GM21447 (cell line): ENCODE data around the gene GALNTL6.
"Not testable (repeated sequence)": the region's sequence is repeated elsewhere in the genome, so short reads cannot be mapped to it uniquely, and the experiment has no call there.

ENCODE experiments used
- ATAC-seq: cut with Tn5 transposase; IDR thresholded peaks from one replicate; pipeline ENCODE4 v1.9.1; 2021; ENCODE audit not compliant: unreplicated experiment

The GALNTL6 gene

DNA sequence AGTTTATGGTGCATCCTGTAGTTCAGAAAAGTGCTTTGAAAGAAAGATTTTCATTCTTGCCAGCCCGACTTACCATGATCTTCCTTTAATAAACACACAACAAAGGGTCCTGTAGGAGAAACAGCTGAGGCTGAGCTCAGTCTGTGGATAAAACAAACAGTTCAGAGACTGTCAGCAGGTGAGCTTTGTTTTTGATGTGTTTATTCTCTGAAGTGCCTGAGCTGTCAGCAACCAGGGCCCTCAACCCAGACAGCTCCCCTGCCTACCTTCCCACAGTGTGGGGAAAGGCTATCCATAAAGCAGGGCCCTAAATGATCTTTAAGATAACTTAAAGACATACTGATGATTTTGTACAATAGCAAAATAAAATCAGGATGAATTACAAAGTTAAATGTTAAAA lies 896.2 kb downstream of the GALNTL6 start:
- ATAC-seq: no peak

DNA sequence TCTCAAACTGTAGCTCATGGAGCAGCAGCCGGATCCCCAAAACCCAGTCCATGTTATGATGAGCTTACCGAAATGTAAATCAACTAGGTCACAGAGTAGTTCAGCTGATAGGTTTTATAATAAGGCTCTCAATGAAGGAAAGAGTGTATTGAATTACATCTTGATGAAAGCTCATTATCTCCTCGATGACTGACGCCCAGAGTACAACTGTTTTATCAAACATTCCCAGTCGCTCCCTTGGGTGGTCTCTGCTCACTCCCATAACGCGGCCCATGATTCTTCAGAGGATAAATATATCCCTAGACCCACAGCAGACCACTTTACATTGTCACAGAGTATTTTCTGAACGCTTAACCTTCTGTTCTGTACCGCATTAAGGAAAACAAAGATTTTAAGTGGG lies 903.1 kb downstream of the GALNTL6 start:
- ATAC-seq: no peak

GRCh38 chr4:172721659-172722058 lies 908.5 kb downstream of the GALNTL6 start:
- no peak for ATAC-seq

DNA sequence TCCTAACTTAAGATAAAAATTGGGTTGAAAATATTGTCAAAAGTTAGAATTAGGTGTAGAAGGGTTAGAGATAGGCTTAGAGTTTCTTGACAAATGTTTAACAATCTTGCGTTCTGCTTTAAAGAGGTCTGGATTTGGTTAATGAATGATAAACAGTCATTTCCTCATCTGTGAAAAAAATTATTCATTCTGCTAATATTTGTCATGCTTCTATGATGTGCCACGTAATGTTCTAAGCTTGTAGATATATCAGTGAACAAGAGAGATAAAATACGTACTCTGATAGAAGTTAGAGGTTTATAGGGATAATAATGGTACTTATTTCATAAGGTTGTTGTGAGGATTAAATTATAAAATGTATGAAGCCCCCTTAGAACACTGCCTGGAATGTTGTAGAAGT lies 912.4 kb downstream of the GALNTL6 start:
- no peak for ATAC-seq

GRCh38 chr4:172726001-172726423 lies 912.8 kb downstream of the GALNTL6 start:
- ATAC-seq: no peak

- ATAC-seq: no peak
Measured at GRCh38 chr4:172727631-172728030, 914.4 kb downstream of the GALNTL6 start.

DNA sequence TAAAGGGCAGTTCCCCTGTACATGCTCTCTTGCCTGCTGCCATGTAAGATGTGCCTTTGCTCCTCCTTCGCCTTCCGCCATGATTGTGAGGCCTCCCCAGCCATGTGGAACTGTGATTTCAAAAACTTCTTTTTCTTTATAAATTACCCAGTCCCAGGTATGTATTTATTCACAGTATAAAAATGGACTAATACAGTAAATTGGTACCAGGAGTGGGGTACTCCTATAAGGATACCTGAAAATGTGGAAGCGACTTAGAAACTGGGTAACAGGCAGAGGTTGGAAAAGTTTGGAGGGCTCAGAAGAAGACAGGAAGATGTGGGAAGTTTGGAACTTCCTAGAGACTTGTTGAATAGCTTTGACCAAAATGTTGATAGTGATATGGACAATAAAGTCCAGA lies 920.4 kb downstream of the GALNTL6 start:
- not testable (repeated sequence) for ATAC-seq

GRCh38 chr4:172734555-172734954 lies 921.4 kb downstream of the GALNTL6 start:
- no peak for ATAC-seq

GRCh38 chr4:172736046-172736445 lies 922.8 kb downstream of the GALNTL6 start:
- no peak for ATAC-seq

DNA sequence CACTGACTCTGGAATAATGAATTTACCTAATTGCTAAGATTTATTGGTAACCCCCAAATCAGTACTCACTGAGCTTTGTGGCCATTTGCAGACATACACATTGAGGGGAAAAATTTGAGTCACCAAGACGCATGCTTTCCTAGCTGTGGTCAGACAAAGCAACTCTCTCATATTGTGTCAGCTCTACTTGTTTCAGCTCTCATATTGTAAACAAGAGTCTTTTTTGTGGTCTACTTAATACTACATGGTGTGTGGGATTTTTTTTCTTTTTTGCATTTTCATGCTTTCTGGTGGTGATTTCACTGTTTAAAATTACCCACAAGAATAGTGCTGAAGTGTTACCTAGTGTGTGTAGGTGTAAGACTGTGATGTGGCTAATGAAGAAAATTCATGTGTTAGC lies 927.2 kb downstream of the GALNTL6 start:
- peak; percentile 93 for ATAC-seq

- peak; percentile 95 for ATAC-seq
Measured at GRCh38 chr4:172750910-172751309, 937.7 kb downstream of the GALNTL6 start.

GRCh38 chr4:172751550-172751949 lies 938.3 kb downstream of the GALNTL6 start:
- ATAC-seq: no peak

DNA sequence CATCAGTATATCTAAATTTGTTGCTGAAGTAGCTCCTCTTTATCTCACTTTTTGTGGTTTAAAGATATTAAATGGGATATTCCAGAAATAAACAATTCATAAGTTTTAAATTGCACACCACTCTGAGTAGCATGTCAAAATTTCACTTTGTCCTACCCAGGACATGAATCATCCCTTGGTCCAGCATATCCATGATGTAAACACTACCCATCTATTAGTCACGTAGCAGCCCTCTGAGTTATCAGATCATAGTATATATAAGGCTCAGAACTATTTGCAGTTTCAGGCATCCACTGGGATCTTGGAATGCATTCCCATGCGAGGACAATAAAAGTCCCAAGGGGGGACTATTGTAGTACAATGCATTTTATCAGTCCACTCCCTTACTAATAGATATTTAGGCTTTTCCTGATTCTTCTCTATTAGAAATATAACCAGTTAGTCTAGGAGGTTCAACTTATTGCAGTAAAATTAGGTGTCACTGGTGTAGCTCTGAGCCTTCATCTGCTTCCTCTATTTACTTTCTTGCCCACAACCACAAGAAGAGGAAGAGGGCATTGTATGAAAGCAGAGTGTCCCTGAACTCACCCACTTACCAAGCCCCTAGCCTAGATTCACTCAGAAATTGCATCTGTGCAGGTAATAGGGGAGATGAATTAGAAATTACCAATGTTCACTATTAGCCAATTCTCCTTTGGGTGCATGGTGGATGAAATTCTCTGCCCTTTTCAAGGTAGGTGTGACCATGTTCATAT lies 945.6 kb downstream of the GALNTL6 start:
- ATAC-seq: no peak

- no peak for ATAC-seq
Measured at GRCh38 chr4:172760512-172760911, 947.3 kb downstream of the GALNTL6 start.

GRCh38 chr4:172762895-172763294 lies 949.7 kb downstream of the GALNTL6 start:
- no peak for ATAC-seq

DNA sequence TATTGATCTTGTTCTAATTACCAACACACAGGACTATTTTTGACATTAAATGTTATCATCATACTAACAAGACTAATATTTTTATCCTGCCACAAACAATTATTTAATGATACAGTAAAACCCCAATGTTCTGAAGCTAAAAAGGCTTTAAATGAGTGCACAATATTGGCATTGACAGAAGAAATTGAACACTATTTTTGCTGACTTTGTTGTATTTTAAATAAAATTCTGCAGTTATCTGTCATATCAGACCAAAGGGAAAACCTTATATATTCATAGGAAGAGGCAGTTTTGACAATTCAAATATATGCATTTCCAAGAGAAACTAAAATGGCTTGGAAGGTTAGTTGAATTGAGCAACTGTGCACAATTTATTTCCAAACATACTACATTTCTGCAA lies 957.6 kb downstream of the GALNTL6 start:
- ATAC-seq: no peak

- no peak for ATAC-seq
Measured at GRCh38 chr4:172772781-172773180, 959.6 kb downstream of the GALNTL6 start.

- ATAC-seq: no peak
Measured at GRCh38 chr4:172776203-172776861, 963.1 kb downstream of the GALNTL6 start.

DNA sequence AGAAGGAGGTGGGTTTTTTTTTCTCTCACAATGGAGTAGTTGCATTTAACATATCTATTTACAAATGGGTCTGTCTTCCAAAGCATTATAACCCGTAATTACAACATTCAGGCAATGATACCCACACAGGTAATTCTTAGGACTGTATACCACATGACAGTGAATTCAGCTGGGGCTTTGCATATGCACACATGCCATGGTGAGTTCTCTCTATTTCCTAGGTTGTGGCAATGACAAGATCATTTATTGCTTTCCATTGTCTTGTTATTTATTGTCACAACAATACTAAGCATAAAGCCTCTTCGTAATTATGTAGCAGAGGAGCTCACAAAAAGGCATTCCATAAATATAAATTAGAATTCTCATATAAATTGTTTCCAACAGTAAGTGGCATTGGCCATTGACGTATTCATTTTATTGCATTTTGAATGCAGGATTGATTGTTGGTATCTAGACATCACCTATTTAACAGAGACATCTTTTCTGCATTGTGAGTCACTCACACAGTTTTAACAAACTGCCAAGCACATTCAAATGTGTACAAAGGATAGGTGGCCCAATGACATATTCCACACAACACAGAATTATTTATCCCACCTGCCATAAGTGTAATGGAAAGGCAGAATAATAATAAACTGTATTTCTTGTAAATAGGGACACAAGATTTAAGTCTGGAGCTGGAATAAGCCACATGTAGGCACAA lies 964.7 kb downstream of the GALNTL6 start:
- ATAC-seq: no peak

- ATAC-seq: no peak
Measured at GRCh38 chr4:172778583-172778982, 965.4 kb downstream of the GALNTL6 start.

GRCh38 chr4:172780566-172781081 lies 967.4 kb downstream of the GALNTL6 start:
- ATAC-seq: no peak

DNA sequence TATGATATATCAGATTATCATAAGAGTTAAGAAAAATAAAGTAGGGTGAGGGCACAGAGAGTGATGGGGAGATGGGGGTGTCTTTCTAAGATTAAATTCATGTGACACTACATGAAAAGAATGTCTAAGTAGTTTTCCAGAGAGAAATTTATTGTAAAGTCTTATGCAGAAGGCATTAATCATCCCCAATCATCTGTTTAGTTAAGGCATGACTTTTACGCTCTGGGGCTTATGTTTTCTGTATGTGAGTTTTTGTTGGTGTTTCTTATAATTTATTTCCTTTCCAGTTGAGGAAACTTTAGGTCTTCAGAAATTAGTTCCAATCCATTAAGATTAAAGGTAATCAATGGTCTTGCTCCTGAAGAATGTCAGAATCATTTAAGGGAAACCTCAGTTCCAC lies 972.4 kb downstream of the GALNTL6 start:
- no peak for ATAC-seq
